ENCODE results near the gene ADD3.

- TF ChIP-seq POLR2A (IDR thresholded peaks at IDR 0.05), result no peak
- TF ChIP-seq, protein P1, sequence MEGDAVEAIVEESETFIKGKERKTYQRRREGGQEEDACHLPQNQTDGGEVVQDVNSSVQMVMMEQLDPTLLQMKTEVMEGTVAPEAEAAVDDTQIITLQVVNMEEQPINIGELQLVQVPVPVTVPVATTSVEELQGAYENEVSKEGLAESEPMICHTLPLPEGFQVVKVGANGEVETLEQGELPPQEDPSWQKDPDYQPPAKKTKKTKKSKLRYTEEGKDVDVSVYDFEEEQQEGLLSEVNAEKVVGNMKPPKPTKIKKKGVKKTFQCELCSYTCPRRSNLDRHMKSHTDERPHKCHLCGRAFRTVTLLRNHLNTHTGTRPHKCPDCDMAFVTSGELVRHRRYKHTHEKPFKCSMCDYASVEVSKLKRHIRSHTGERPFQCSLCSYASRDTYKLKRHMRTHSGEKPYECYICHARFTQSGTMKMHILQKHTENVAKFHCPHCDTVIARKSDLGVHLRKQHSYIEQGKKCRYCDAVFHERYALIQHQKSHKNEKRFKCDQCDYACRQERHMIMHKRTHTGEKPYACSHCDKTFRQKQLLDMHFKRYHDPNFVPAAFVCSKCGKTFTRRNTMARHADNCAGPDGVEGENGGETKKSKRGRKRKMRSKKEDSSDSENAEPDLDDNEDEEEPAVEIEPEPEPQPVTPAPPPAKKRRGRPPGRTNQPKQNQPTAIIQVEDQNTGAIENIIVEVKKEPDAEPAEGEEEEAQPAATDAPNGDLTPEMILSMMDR (IDR thresholded peaks at IDR 0.05), result no peak
Observed at GRCh38 chr10:110039254-110039653, 31.5 kb downstream of the ADD3 start.

Data from heart left ventricle (tissue), 13 donors.